ENCODE measurements around the gene FGF13. TPM values are rescaled to one million over a fixed set of nuclear protein-coding genes. Genes with fewer than 3 reads are reported as not detected.

FGF13 gene
- total and polyA plus RNA-seq, 2 donors (not counting 1 experiment from before 2014, with no cell fraction given), result not detected

DNA sequence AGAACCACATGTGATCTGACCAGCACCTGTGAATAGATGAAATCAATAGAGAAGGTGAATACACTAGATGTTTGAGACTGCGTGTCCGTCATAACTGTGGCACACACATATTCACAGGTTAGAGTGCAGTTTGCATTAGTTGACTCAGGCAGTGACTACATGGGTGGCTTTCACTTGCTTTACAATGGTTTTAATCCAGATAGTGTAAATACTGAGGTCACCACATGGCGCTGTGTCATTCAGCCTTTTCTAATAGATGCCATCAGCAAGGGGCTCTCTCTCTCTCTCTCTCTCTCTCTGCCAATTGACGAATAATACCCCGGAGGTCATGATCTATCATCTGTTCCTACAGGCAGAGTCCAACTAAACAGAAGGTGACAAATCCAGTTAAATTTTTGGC lies 30.7 kb upstream of the FGF13 start:
- Histone ChIP-seq H3K36me3 (replicated peaks in 1 of 2; ENCODE audit: control extremely low read depth in 1 of 2, control insufficient read depth in 1 of 2, extremely low read depth in 1 of 2, insufficient read depth in 2 of 2, low read length in 1 of 2) (no peaks in the 10 kb centered on the region), H3K4me2 (replicated peaks; ENCODE audit: low read depth, low read length, poor library complexity, severe bottlenecking) (no peak overlapping the region), H3K9me3 (ENCODE audit: control extremely low read depth in 1 of 3, control insufficient read depth in 2 of 3, insufficient read depth in 1 of 3, low read length in 2 of 3) (no peaks in the 10 kb centered on the region), H3K4me1 (ENCODE audit: control insufficient read depth in 2 of 2, insufficient read depth in 2 of 2, low read length in 2 of 2) (no peaks in the 10 kb centered on the region), H3K27me3 (replicated peaks in 1 of 4; ENCODE audit: control extremely low read depth in 1 of 4, control insufficient read depth in 3 of 4, insufficient read depth in 4 of 4, low read length in 3 of 4) (no peaks in the 10 kb centered on the region), H3K9ac (ENCODE audit: low read length) (no peak overlapping the region), H2AFZ (ENCODE audit: insufficient read depth, low read depth, low read length, poor library complexity, severe bottlenecking) (no peak overlapping the region), H3K27ac (ENCODE audit: low read length in 2 of 2) (no peak overlapping the region), H3K79me2 (ENCODE audit: control insufficient read depth, insufficient read depth, low read length) (no peaks in the 10 kb centered on the region), H4K20me1 (ENCODE audit: control insufficient read depth, insufficient read depth, low read length, poor library complexity, severe bottlenecking) (no peaks in the 10 kb centered on the region), H3K4me3 (ENCODE audit: control extremely low read depth in 1 of 5, extremely low read depth in 1 of 5, insufficient read depth in 1 of 5, low read depth in 2 of 5, low read length in 4 of 5) (no peak overlapping the region)
- no peaks in the 10 kb centered on the region for H3K27me3 Mint-ChIP-seq
- H3K4me3 Mint-ChIP-seq, result no peak overlapping the region
- no peaks in the 10 kb centered on the region for H3K9me3 Mint-ChIP-seq (ENCODE audit: insufficient read depth)
- POLR2A ChIA-PET, result no interaction called here
- H3K4me1 Mint-ChIP-seq, result no peaks in the 10 kb centered on the region
- no peak overlapping the region for H3K27ac Mint-ChIP-seq
- intact Hi-C loops (cut with micrococcal nuclease), result loop anchor here (10.0 kb wide), 1 partner anchor 1787 kb away; no protein-coding TSS in a partner anchor
- 94% methylated on average over 3 of the region's 5 CpGs for WGBS (ENCODE audit: insufficient coverage)
- TF ChIP-seq, protein P1, sequence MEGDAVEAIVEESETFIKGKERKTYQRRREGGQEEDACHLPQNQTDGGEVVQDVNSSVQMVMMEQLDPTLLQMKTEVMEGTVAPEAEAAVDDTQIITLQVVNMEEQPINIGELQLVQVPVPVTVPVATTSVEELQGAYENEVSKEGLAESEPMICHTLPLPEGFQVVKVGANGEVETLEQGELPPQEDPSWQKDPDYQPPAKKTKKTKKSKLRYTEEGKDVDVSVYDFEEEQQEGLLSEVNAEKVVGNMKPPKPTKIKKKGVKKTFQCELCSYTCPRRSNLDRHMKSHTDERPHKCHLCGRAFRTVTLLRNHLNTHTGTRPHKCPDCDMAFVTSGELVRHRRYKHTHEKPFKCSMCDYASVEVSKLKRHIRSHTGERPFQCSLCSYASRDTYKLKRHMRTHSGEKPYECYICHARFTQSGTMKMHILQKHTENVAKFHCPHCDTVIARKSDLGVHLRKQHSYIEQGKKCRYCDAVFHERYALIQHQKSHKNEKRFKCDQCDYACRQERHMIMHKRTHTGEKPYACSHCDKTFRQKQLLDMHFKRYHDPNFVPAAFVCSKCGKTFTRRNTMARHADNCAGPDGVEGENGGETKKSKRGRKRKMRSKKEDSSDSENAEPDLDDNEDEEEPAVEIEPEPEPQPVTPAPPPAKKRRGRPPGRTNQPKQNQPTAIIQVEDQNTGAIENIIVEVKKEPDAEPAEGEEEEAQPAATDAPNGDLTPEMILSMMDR (IDR thresholded peaks at IDR 0.05), result no peak
- no peak for TF ChIP-seq EZH2 (IDR thresholded peaks at IDR 0.05; ENCODE audit: borderline replicate concordance, insufficient read depth, low read depth, low read length, poor library complexity, severe bottlenecking)
- CTCF ChIA-PET, result no interaction called here
- DNase-seq (no peak), ATAC-seq (ENCODE audit: low read depth) (no peak)

DNA sequence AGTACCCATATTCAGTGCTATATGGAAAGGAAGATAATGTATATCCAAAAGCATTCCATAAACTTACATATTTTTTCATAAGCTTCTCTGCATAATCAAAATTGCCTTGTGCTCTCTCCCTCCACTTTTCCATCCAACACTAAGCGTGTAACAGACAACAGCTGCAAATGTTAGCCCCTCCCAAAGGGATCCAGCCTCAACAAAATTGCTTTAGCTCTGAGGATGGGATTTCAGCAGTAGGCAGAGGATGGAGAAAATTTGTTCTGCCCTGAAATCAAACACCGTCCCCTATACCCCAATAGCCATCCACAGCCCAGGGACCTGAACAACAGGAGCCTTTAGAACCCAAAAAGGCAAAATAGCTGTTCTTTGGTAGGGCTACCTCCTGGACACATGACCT lies 28.8 kb upstream of the FGF13 start:
- Mint-ChIP-seq H3K4me3 (no peak overlapping the region), H3K9me3 (ENCODE audit: insufficient read depth) (no peaks in the 10 kb centered on the region), H3K27me3 (no peaks in the 10 kb centered on the region), H3K4me1 (no peaks in the 10 kb centered on the region), H3K27ac (no peak overlapping the region)
- H3K27me3 ChIP-seq (replicated peaks in 1 of 4; ENCODE audit: control extremely low read depth in 1 of 4, control insufficient read depth in 3 of 4, insufficient read depth in 4 of 4, low read length in 3 of 4), result no peaks in the 10 kb centered on the region
- no peaks in the 10 kb centered on the region for H3K79me2 ChIP-seq (ENCODE audit: control insufficient read depth, insufficient read depth, low read length)
- H3K4me3 ChIP-seq (ENCODE audit: control extremely low read depth in 1 of 5, extremely low read depth in 1 of 5, insufficient read depth in 1 of 5, low read depth in 2 of 5, low read length in 4 of 5), result no peak overlapping the region
- H2AFZ ChIP-seq (ENCODE audit: insufficient read depth, low read depth, low read length, poor library complexity, severe bottlenecking), result no peak overlapping the region
- H4K20me1 ChIP-seq (ENCODE audit: control insufficient read depth, insufficient read depth, low read length, poor library complexity, severe bottlenecking), result no peaks in the 10 kb centered on the region
- WGBS (ENCODE audit: insufficient coverage), result no CpG with 5 or more reads among the region's 2 CpGs
- CTCF ChIA-PET, result no interaction called here
- no peak overlapping the region for H3K27ac ChIP-seq (ENCODE audit: low read length in 2 of 2)
- DNase-seq (no peak), ATAC-seq (ENCODE audit: low read depth) (no peak)
- H3K9ac ChIP-seq (ENCODE audit: low read length), result no peak overlapping the region
- H3K9me3 ChIP-seq (ENCODE audit: control extremely low read depth in 1 of 3, control insufficient read depth in 2 of 3, insufficient read depth in 1 of 3, low read length in 2 of 3), result no peaks in the 10 kb centered on the region
- TF ChIP-seq, protein P1 (IDR thresholded peaks at IDR 0.05), result no peak
- TF ChIP-seq EZH2 (IDR thresholded peaks at IDR 0.05; ENCODE audit: borderline replicate concordance, insufficient read depth, low read depth, low read length, poor library complexity, severe bottlenecking), result no peak
- POLR2A ChIA-PET, result no interaction called here
- intact Hi-C loops (cut with micrococcal nuclease), result loop anchor here (10.0 kb wide), 1 partner anchor 1786 kb away; no protein-coding TSS in a partner anchor
- H3K4me1 ChIP-seq (ENCODE audit: control insufficient read depth in 2 of 2, insufficient read depth in 2 of 2, low read length in 2 of 2), result no peaks in the 10 kb centered on the region
- H3K36me3 ChIP-seq (replicated peaks in 1 of 2; ENCODE audit: control extremely low read depth in 1 of 2, control insufficient read depth in 1 of 2, extremely low read depth in 1 of 2, insufficient read depth in 2 of 2, low read length in 1 of 2), result no peaks in the 10 kb centered on the region
- H3K4me2 ChIP-seq (replicated peaks; ENCODE audit: low read depth, low read length, poor library complexity, severe bottlenecking), result no peak overlapping the region
